HL-60 (cell line): Measurements from ENCODE around the gene AMN1.

Experiments
- CTCF ChIP-seq: IDR thresholded peaks from one replicate; pipeline ENCODE4 v1.5.1; 2011; ENCODE audit warnings: low read length, control low read depth, inconsistent platforms; ENCODE audit not compliant: insufficient read depth
- GABPA ChIP-seq: IDR thresholded peaks from 2 replicates; pipeline ENCODE4 v1.6.1; 2012; ENCODE audit warnings: low read depth
- POLR2AphosphoS5 ChIP-seq: IDR thresholded peaks from 2 replicates; pipeline ENCODE4 v1.6.1; 2012; ENCODE audit warnings: low read depth
- REST ChIP-seq: IDR thresholded peaks from 2 replicates; pipeline ENCODE4 v1.6.1; 2012; ENCODE audit warnings: low read depth; ENCODE audit not compliant: insufficient replicate concordance

DNA sequence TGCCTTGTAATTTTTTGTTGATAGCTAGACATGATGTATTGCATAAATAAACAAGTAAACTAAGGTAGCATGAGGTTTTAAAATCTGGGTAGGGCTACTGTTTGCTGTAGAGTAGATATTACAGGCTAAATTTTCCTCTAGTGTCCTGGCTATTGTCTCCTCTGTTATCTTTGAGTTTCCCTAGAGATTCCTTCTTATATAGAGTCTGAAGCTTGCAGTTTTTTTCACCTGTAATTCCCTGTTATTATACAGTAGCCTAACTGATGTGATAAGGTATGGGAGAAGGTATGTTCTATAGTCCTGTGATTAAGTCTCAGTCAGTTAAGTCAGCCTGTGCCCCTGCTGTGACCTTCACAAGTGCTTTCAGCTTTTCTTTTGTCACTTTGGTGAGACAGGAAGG lies 59.8 kb downstream of the AMN1 start:
- no peak for TF ChIP-seq CTCF
- TF ChIP-seq REST, result no peak
- no peak for TF ChIP-seq POLR2AphosphoS5
- TF ChIP-seq GABPA, result no peak
